Ovary (tissue), 3 donors: ENCODE data around the gene RBP7.

Experiments used
- EP300 ChIP-seq: sonication (generic); formaldehyde crosslinking; IDR thresholded peaks from one replicate; pipeline ENCODE4 v1.6.1; 2017; ENCODE audit warnings: antibody characterized with exemption
- POLR2A ChIP-seq: fragments of 450-650 bp; IDR thresholded peaks from one replicate; pipeline ENCODE4 v1.6.1; 2017; ENCODE audit warnings: antibody characterized with exemption, mild to moderate bottlenecking, moderate library complexity
- TF ChIP-seq, protein P1 (sequence below), 3 donors: fragments of 450-650 bp in 2 of 3; fragments of 200-600 bp in 1 of 3; IDR thresholded peaks; one replicate each; pipeline versions ENCODE4 v1.5.1 to v1.8.0; 2016 to 2022; ENCODE audit warnings: antibody characterized with exemption in 3 of 3, mild to moderate bottlenecking in 1 of 3
- donor health status: DM: no; HTN: no; CAD: no.

DNA sequence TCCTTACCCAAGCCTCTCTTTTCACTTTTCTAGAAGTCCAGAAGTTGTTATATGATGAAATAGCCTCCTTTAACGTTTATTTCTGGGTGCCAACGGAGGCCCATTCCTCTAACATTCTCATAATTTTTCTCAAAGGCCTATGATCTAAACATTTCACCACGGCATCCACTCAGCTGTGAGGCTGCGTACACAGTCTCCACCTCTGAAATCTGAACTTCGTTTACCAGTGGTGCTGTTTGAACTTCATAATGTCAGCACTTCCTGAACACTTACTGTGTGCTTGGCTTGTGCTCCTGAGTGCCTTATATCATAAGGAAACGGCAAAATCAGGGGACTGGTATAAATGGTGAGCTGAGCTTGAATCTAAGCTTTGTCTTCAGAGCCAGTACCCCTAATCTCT lies 12.0 kb upstream of the RBP7 start:
- TF ChIP-seq, protein P1, sequence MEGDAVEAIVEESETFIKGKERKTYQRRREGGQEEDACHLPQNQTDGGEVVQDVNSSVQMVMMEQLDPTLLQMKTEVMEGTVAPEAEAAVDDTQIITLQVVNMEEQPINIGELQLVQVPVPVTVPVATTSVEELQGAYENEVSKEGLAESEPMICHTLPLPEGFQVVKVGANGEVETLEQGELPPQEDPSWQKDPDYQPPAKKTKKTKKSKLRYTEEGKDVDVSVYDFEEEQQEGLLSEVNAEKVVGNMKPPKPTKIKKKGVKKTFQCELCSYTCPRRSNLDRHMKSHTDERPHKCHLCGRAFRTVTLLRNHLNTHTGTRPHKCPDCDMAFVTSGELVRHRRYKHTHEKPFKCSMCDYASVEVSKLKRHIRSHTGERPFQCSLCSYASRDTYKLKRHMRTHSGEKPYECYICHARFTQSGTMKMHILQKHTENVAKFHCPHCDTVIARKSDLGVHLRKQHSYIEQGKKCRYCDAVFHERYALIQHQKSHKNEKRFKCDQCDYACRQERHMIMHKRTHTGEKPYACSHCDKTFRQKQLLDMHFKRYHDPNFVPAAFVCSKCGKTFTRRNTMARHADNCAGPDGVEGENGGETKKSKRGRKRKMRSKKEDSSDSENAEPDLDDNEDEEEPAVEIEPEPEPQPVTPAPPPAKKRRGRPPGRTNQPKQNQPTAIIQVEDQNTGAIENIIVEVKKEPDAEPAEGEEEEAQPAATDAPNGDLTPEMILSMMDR (IDR thresholded peaks at IDR 0.05), result no peak
- TF ChIP-seq POLR2A (no peak), EP300 (no peak)
